Tongue (tissue), 2 donors: ENCODE data around the gene TMEM151A. TPM values are rescaled to one million over a fixed set of nuclear protein-coding genes. Genes with fewer than 3 reads are reported as not detected.
"Not testable (repeated sequence)": the region's sequence is repeated elsewhere in the genome, so short reads cannot be mapped to it uniquely, and the experiment has no call there.

ENCODE experiments used
- DNase-seq: peaks from one replicate; pipeline ENCODE4 v3.0.0-alpha.2; 2015
- total RNA-seq: library from RNA; depleted of rRNA; stranded (reverse); fragments of >200 nt; gene quantifications from one replicate; pipeline ENCODE4 v1.2.3, GENCODE V29; 2014

TMEM151A gene
- total RNA-seq, 1 donor from 2014 or later = not detected

GRCh38 chr11:66267379-66268243 lies 24.1 kb upstream of the TMEM151A start:
- peak; percentile 96 for DNase-seq

- DNase-seq = peak; percentile 100
Measured at GRCh38 chr11:66268244-66268951, 23.3 kb upstream of the TMEM151A start, which contains the start of gene RAB1B. TSS of gene RAB1B (plus strand) at chr11:66268639. CDS start at chr11:66268680, 41 bp downstream.

DNA sequence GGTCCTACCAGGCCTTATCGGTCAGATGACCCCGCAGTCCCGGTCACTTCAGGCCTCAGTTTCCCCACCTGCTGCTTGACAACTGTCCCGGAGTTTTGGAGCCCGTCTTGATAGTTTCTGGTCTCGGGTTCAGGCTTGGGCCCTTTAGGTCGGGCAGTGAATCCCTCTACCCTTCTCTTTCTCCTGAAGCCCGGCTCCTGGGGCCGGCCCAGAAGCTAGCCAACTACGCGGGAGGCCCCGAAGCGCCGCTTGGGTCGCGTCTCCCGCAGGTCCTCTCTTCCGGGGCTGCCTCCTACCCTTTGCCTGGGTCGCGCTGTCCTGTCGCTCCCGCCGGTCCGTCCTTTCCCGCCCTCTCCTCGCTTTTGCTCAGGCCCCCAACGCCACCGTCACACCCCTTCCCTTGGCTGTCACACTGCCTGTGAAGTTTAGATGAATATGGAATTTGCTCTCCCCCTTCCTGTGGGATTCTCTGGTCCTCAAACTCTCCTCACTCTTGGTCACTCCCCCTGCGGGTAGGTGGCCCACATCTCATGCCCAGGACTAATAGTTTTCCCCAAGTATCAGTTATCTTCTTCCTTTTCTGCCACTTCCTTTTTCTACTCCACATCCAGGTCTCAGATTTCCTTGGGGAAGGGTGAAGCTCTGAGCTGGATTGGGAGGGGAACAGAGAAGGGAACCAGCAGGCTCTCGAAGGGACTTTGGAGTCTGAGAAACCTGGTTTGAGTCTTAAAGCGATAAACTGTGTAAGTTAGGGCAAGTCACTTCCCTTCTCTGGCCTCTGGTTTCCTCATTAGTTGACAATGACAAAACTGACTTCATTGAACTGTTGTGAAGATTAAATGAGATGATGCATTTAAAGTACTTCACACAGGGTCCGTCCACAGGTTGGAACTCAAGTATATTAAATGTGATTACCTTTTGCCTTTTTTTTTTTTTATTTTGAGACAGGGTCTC lies 22.5 kb upstream of the TMEM151A start:
- no peak for DNase-seq

GRCh38 chr11:66271816-66272215 lies 19.9 kb upstream of the TMEM151A start:
- no peak for DNase-seq

DNA sequence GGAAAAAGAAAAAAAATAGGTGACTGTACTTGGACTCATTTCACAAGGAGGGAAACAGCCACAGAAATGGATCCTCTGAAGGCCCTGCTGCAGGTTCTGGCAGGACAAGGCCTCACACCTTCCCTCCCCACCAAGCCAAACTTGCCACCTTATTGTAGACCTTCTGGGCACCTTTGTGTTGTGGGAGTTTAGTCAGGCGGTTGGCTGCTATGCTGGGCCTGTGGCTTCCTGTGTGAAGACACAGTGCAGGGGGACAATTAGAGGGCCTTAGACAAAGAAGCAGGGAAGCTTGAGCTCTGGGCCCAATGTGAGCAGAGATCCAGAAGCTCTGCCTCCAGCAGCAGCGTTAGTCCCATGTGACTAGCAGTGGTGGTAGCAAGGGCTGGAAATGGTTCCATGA lies 19.1 kb upstream of the TMEM151A start:
- no peak for DNase-seq

DNA sequence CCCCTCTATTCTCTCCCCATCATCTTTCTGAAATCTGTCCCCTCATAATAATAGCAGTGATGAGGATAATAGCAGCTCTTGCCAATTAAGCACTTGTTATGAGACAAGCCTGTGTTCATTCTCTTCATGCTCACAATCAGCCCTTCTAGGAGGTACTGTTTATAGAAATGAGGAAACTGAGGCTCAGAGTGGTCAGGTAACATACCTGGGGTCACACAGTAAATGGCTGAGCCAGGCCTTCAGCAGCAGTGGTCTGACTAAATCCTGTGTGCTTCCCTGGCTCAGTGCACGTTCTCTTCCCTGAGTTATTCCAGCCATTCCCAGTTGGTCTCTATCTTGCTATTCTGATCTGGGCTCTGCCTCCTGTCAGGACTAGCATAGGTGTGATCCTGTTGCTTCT lies 17.5 kb upstream of the TMEM151A start:
- DNase-seq = no peak

GRCh38 chr11:66275396-66275795 lies 16.3 kb upstream of the TMEM151A start:
- peak; percentile 79 for DNase-seq

- DNase-seq = no peak
Measured at GRCh38 chr11:66275984-66276612, 15.6 kb upstream of the TMEM151A start.

DNA sequence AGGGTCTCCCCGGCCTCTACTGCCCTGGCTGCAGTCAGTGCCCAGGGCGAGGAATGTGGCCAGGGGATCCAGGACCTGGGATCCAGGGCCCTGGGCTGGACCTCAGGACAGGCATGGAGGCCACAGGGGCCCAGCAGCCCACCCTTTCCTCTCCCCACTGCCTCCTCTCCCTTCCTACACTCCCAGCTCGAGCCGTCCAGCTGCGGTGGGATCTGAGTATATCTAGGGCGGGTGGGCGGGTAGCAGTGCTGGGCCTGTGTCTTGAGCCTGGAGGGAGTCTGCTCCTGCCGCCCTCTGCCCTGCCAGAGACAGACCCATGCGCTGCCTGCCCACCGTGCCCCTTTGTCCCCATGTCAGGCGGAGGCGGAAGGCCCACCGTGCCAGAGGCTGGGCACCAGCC lies 15.1 kb upstream of the TMEM151A start:
- DNase-seq = not testable (repeated sequence)

DNA sequence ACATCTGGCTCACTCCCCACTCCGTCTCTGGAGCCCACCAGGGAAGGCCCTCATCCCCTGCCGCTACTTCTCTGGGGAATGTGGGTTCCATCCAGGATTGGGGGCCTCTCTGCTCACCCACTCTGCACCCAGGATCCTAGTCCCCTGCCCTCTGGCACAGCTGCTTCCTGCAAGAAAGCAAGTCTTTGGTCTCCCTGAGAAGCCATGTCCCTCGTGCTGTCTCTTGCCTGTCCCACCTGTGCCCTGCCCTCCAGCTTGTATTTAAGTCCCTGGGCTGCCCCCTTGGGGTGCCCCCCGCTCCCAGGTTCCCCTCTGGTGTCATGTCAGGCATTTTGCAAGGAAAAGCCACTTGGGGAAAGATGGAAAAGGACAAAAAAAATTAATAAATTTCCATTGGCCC lies 14.6 kb upstream of the TMEM151A start:
- not testable (repeated sequence) for DNase-seq

DNA sequence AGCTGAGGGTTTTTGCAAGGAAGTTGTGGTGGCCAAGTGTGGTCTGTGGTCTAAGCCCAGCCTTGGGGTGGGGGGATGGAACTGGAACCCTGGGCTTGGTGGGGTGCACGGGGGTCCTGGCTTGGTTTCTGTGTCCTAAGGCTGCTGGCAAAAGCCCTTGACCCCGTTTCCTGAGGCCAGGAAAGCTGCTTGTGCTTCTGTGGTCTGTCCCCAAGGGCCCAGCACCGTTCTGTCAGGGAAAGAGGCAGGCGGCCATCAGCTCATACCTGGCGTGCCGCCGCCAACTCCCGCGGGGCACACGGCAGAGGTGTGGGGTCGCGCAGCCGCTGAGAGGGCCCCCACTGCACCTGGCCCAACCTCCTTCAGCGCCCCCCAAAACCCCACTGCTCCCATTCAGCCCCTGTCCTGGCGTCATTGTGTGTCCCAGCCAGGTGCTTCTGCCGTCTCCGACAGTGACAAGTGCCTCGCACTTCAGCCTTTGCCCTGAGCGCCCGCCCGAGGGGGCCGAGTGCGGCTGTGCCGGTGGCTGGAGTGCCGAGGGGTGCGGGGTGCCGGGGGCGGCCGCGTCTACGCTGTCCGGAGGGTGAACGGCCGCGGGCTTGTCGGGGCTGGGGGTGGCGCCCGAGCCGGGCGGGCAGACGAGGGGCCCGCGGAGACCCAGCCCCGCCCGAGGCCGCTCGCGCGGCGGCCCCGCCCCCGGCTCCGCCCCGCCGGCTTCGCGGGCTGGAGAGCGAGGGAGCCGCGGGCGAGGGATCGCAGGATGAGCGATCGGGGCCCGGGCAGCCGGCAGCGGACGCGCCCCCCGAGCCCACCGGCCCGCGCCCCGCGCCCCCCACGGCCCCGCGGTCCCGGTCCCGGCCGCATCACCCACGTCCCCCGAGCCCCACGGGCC lies 14.0 kb upstream of the TMEM151A start, which contains the start of gene CNIH2:
TSS of gene CNIH2 (plus strand) at position 705 of the 892 bp plus-strand sequence. CDS start 282 bp downstream, outside the sequence.
- DNase-seq = peak; percentile 68

DNA sequence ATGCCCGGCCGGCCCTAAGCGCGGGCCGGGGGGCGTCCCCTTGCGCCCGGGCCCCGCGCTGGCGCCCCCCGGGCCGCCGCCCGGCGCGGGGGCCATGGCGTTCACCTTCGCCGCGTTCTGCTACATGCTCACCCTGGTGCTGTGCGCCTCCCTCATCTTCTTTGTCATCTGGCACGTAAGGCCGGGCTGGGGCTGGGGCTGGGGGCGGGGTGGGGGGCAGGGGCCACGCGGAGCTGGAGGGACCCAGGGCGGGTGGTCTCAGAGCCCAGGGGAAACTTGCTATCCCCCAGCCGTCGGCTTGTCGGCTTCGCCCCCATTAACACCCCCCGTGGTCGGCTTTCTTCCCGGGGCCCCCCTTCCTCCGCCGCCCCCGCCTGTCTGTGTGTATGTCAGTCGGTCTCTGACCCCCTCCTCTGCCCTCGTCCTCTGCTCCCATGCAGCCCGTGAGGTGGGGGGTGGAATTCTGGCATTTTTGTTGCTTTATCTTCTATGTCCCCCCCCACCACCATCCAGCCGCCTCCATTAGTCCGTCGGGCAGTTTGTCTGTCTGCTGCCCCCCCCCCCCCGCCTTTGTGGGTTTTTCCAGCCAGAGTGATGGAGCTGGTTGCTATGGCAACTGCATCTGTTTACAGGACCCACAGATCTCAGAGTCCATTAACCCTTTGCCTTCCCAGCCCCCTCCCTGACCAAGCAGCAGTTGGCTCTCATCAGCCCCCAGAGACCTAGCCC lies 13.2 kb upstream of the TMEM151A start:
- DNase-seq = no peak

DNA sequence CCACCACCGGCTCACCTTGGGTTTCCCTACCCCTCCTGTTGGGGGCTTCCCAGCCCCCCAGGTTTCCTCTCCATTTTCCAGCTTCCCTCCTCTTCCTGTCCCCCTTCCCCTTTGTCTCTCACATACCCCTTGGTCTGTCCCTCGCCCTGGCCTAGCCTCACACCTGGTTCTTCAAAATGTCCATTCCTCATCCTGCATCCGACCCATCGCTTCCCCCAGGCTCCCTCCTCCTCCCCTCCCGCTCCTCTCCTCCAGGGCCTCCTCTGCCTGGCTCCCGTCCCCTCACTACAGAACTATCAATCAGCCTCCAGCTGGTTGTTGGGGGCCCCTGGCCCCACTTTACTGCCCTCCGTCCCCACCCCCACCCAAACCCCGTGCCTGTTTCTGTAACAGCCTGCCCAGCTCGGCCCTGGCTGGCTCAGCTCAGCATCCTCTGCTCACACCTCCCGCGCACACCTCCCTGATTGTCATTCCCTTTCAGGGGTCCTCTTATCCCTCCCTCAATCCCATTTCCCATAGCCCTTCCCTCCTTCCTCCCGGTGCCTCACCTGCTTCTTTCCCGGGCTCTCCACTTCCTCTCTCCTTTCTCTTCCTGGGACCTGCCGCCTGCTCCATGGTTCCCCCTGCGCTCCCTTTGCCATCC lies 12.5 kb upstream of the TMEM151A start:
- DNase-seq = no peak

GRCh38 chr11:66280428-66280827 lies 11.3 kb upstream of the TMEM151A start:
- DNase-seq = peak; percentile 79

- DNase-seq = no peak
Measured at GRCh38 chr11:66281001-66281400, 10.7 kb upstream of the TMEM151A start.

DNA sequence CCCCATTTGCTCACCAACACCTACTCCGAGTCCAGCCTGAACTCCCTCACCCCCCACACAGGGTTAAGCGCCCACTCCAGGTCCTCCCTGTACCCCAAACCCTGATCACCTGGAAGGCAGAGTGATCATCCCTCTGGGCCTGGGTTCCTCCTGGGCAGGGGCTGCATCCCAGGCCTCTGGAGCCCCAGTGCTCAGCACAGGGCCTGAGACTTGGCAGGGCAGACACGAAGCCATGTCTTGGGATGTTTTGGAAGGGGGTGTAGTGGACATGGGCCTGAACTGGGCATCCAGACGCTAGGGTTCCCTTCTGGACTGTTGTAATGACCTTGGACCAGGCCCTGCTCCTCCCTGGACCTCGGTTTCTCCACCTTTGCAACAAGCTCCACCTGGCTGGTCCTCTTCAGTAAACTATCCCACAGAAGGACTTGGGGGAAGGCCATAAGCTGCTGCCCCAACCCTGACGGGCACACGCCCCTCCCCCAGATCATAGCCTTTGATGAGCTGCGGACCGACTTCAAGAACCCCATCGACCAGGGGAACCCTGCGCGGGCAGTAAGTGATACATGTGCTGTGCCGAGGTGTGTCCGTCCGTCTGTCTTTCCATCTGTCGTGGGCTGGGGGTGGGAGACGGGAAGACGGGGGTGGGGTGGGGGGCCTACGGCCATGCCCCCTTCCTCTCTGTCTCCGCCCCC lies 9.8 kb upstream of the TMEM151A start:
- no peak for DNase-seq

- DNase-seq = peak; percentile 99
Measured at GRCh38 chr11:66282468-66283455, 8.9 kb upstream of the TMEM151A start.
